NT2/D1 (cell line): Measurements from ENCODE around the gene GJD3.

ENCODE experiments used
- SUZ12 ChIP-seq: IDR thresholded peaks from 2 replicates; pipeline ENCODE4 v1.6.1; 2011; ENCODE audit not compliant: insufficient read length, insufficient read depth; ENCODE audit errors: extremely low read depth
- YY1 ChIP-seq: IDR thresholded peaks from 2 replicates; pipeline ENCODE4 v1.6.1; 2011; ENCODE audit not compliant: insufficient read length, insufficient read depth

DNA sequence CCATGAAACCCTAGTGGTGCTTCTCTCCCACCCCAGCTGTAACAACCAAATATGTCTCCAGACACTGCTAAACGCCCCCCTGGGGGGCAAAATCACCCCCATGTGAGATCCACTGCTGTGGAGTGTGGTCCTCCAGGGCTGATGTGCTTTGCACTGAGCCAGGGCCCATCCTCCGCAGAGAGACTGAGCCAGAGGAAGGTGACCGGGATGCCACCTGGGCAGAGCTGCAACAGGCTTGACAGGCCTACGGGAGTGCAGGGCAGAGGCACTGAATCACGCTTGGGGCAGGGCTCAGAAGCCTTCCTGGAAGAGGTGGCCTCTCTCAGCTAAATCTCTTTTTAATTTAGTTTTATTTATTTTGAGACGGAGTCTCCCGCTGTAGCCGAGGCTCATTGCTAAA, 4.4 kb downstream of the GJD3 start:
- no peak for TF ChIP-seq YY1
- TF ChIP-seq SUZ12 = no peak
